ENCODE results near the gene GNLY. TPM values are rescaled to one million over a fixed set of nuclear protein-coding genes. Genes with fewer than 3 reads are reported as not detected.

The GNLY gene
- total and polyA plus RNA-seq, 9 donors: 0.31 to 3.0 (median 0.68) TPM

GRCh38 chr2:85672456-85672855 lies 21.7 kb upstream of the GNLY start:
- DNase-seq: no peak
- 77% methylated on average over 5 of the region's 9 CpGs for WGBS (ENCODE audit: insufficient coverage)
- Histone ChIP-seq H3K4me3 (ENCODE audit: low read length) (no peak overlapping the region), H3K9me3 (replicated peaks; ENCODE audit: control insufficient read depth, low read depth, low read length) (no peaks in the 10 kb centered on the region), H3K36me3 (ENCODE audit: control insufficient read depth, insufficient read depth, low read length) (no peaks in the 10 kb centered on the region), H3K27ac (ENCODE audit: low read length) (no peak overlapping the region), H3K4me1 (ENCODE audit: control insufficient read depth, insufficient read depth, low read length) (no peaks in the 10 kb centered on the region), H3K27me3 (ENCODE audit: control insufficient read depth, insufficient read depth, low read length) (no peaks in the 10 kb centered on the region)

GRCh38 chr2:85673716-85674375 lies 20.3 kb upstream of the GNLY start:
- no peaks in the 10 kb centered on the region for H3K27me3 ChIP-seq (ENCODE audit: control insufficient read depth, insufficient read depth, low read length)
- no peak overlapping the region for H3K27ac ChIP-seq (ENCODE audit: low read length)
- no peak for DNase-seq
- WGBS (ENCODE audit: insufficient coverage): 79% methylated on average over 5 of the region's 11 CpGs
- H3K4me3 ChIP-seq (ENCODE audit: low read length): no peak overlapping the region
- peaks cover 5% of the 10 kb centered on the region for H3K4me1 ChIP-seq (ENCODE audit: control insufficient read depth, insufficient read depth, low read length)
- no peaks in the 10 kb centered on the region for H3K9me3 ChIP-seq (replicated peaks; ENCODE audit: control insufficient read depth, low read depth, low read length)
- no peaks in the 10 kb centered on the region for H3K36me3 ChIP-seq (ENCODE audit: control insufficient read depth, insufficient read depth, low read length)

GRCh38 chr2:85674417-85674816 lies 19.7 kb upstream of the GNLY start:
- Histone ChIP-seq H3K36me3 (ENCODE audit: control insufficient read depth, insufficient read depth, low read length) (no peaks in the 10 kb centered on the region), H3K9me3 (replicated peaks; ENCODE audit: control insufficient read depth, low read depth, low read length) (no peaks in the 10 kb centered on the region), H3K27ac (ENCODE audit: low read length) (no peak overlapping the region), H3K27me3 (ENCODE audit: control insufficient read depth, insufficient read depth, low read length) (no peaks in the 10 kb centered on the region), H3K4me3 (ENCODE audit: low read length) (no peak overlapping the region), H3K4me1 (ENCODE audit: control insufficient read depth, insufficient read depth, low read length) (peaks cover 11% of the 10 kb centered on the region)
- WGBS (ENCODE audit: insufficient coverage): 100% methylated on average over 2 of the region's 2 CpGs
- no peak for DNase-seq

- H3K9me3 ChIP-seq (replicated peaks; ENCODE audit: control insufficient read depth, low read depth, low read length): no peaks in the 10 kb centered on the region
- H3K36me3 ChIP-seq (ENCODE audit: control insufficient read depth, insufficient read depth, low read length): no peaks in the 10 kb centered on the region
- no peaks in the 10 kb centered on the region for H3K27me3 ChIP-seq (ENCODE audit: control insufficient read depth, insufficient read depth, low read length)
- DNase-seq: no peak
- WGBS (ENCODE audit: insufficient coverage): 82% methylated on average over 6 of the region's 6 CpGs
- no peak overlapping the region for H3K4me3 ChIP-seq (ENCODE audit: low read length)
- no peak overlapping the region for H3K27ac ChIP-seq (ENCODE audit: low read length)
- H3K4me1 ChIP-seq (ENCODE audit: control insufficient read depth, insufficient read depth, low read length): peaks cover 11% of the 10 kb centered on the region
Measured at GRCh38 chr2:85675427-85675826, 18.7 kb upstream of the GNLY start.

- WGBS (ENCODE audit: insufficient coverage): 100% methylated on average over 2 of the region's 6 CpGs
- H3K27ac ChIP-seq (ENCODE audit: low read length): no peak overlapping the region
- peaks cover 11% of the 10 kb centered on the region for H3K4me1 ChIP-seq (ENCODE audit: control insufficient read depth, insufficient read depth, low read length)
- H3K4me3 ChIP-seq (ENCODE audit: low read length): no peak overlapping the region
- no peak for DNase-seq
- no peaks in the 10 kb centered on the region for H3K9me3 ChIP-seq (replicated peaks; ENCODE audit: control insufficient read depth, low read depth, low read length)
- no peaks in the 10 kb centered on the region for H3K36me3 ChIP-seq (ENCODE audit: control insufficient read depth, insufficient read depth, low read length)
- no peaks in the 10 kb centered on the region for H3K27me3 ChIP-seq (ENCODE audit: control insufficient read depth, insufficient read depth, low read length)
Measured at GRCh38 chr2:85675866-85676548, 18.2 kb upstream of the GNLY start.

- Histone ChIP-seq H3K4me1 (ENCODE audit: control insufficient read depth, insufficient read depth, low read length) (peaks cover 11% of the 10 kb centered on the region), H3K4me3 (ENCODE audit: low read length) (no peak overlapping the region), H3K27ac (ENCODE audit: low read length) (no peak overlapping the region), H3K9me3 (replicated peaks; ENCODE audit: control insufficient read depth, low read depth, low read length) (no peaks in the 10 kb centered on the region), H3K27me3 (ENCODE audit: control insufficient read depth, insufficient read depth, low read length) (no peaks in the 10 kb centered on the region), H3K36me3 (ENCODE audit: control insufficient read depth, insufficient read depth, low read length) (no peaks in the 10 kb centered on the region)
- DNase-seq: no peak
- 72% methylated on average over 3 of the region's 3 CpGs for WGBS (ENCODE audit: insufficient coverage)
Measured at GRCh38 chr2:85678377-85678776, 15.8 kb upstream of the GNLY start.

GRCh38 chr2:85678794-85679672 lies 15.1 kb upstream of the GNLY start:
- Histone ChIP-seq H3K9me3 (replicated peaks; ENCODE audit: control insufficient read depth, low read depth, low read length) (no peaks in the 10 kb centered on the region), H3K27ac (ENCODE audit: low read length) (peak overlapping the region; percentile 9), H3K36me3 (ENCODE audit: control insufficient read depth, insufficient read depth, low read length) (no peaks in the 10 kb centered on the region), H3K4me3 (ENCODE audit: low read length) (no peak overlapping the region), H3K4me1 (ENCODE audit: control insufficient read depth, insufficient read depth, low read length) (peaks cover 11% of the 10 kb centered on the region), H3K27me3 (ENCODE audit: control insufficient read depth, insufficient read depth, low read length) (no peaks in the 10 kb centered on the region)
- whole genome bisulfite sequencing (ENCODE audit: insufficient coverage): 11% methylated on average over 22 of the region's 25 CpGs
- DNase-seq: peak; percentile 81

GRCh38 chr2:85680707-85681371 lies 13.3 kb upstream of the GNLY start:
- H3K27ac ChIP-seq (ENCODE audit: low read length): no peak overlapping the region
- no peaks in the 10 kb centered on the region for H3K9me3 ChIP-seq (replicated peaks; ENCODE audit: control insufficient read depth, low read depth, low read length)
- H3K4me1 ChIP-seq (ENCODE audit: control insufficient read depth, insufficient read depth, low read length): peaks cover 11% of the 10 kb centered on the region
- 67% methylated on average over 1 of the region's 2 CpGs for WGBS (ENCODE audit: insufficient coverage)
- H3K4me3 ChIP-seq (ENCODE audit: low read length): no peak overlapping the region
- H3K36me3 ChIP-seq (ENCODE audit: control insufficient read depth, insufficient read depth, low read length): no peaks in the 10 kb centered on the region
- H3K27me3 ChIP-seq (ENCODE audit: control insufficient read depth, insufficient read depth, low read length): no peaks in the 10 kb centered on the region
- no peak for DNase-seq

- Histone ChIP-seq H3K27me3 (ENCODE audit: control insufficient read depth, insufficient read depth, low read length) (no peaks in the 10 kb centered on the region), H3K4me3 (ENCODE audit: low read length) (no peak overlapping the region), H3K27ac (ENCODE audit: low read length) (no peak overlapping the region), H3K36me3 (ENCODE audit: control insufficient read depth, insufficient read depth, low read length) (no peaks in the 10 kb centered on the region), H3K9me3 (replicated peaks; ENCODE audit: control insufficient read depth, low read depth, low read length) (no peaks in the 10 kb centered on the region), H3K4me1 (ENCODE audit: control insufficient read depth, insufficient read depth, low read length) (peaks cover 11% of the 10 kb centered on the region)
- DNase-seq: no peak
- WGBS (ENCODE audit: insufficient coverage): 82% methylated on average over 5 of the region's 5 CpGs
Measured at GRCh38 chr2:85681372-85681763, 12.8 kb upstream of the GNLY start.

- DNase-seq: no peak
- Histone ChIP-seq H3K36me3 (ENCODE audit: control insufficient read depth, insufficient read depth, low read length) (no peaks in the 10 kb centered on the region), H3K27ac (ENCODE audit: low read length) (no peak overlapping the region), H3K4me3 (ENCODE audit: low read length) (no peak overlapping the region), H3K9me3 (replicated peaks; ENCODE audit: control insufficient read depth, low read depth, low read length) (no peaks in the 10 kb centered on the region), H3K27me3 (ENCODE audit: control insufficient read depth, insufficient read depth, low read length) (no peaks in the 10 kb centered on the region), H3K4me1 (ENCODE audit: control insufficient read depth, insufficient read depth, low read length) (peaks cover 11% of the 10 kb centered on the region)
- WGBS (ENCODE audit: insufficient coverage): no CpG with 5 or more reads among the region's 1 CpG
Measured at GRCh38 chr2:85681776-85682175, 12.4 kb upstream of the GNLY start.
